ENCODE data around the gene LRBA.

DNA sequence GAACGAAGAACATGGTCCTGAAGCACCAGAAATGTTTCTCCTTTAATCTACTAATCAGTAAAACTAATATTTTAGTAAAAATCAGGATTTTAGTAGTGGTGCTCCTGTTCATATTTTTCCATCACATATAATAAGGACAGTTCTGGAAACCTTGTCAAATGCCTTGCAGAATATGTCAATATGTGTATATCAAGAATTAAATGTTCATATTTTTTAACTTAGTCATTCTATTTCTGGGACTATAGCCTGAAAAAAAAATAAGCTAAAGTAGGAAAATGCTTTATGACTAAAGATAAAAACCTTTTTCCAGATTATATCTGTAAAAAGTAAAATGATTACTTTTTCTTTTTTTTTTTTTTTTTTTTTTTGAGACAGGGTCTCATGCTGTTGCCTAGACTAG, 368.1 kb downstream of the LRBA start:
- TF ChIP-seq POLR2A (IDR thresholded peaks at IDR 0.05; ENCODE audit: low read depth, low read length) (no peak), TAF1 (IDR thresholded peaks at IDR 0.05; ENCODE audit: borderline replicate concordance, low read depth, low read length) (no peak), POLR2AphosphoS5 (IDR thresholded peaks at IDR 0.05; ENCODE audit: low read depth, low read length) (no peak)

Data from GM12892 (cell line).